ENCODE data around the gene RAD18.

RAD18 gene

GRCh38 chr3:8839607-8840325, 123.5 kb downstream of the RAD18 start:
- Histone ChIP-seq H3K27me3 (replicated peaks; ENCODE audit: control insufficient read depth, insufficient read depth, low read length, poor library complexity, severe bottlenecking) (no peaks in the 10 kb centered on the region), H3K36me3 (ENCODE audit: control insufficient read depth, insufficient read depth, low read length) (no peaks in the 10 kb centered on the region), H3K9me3 (ENCODE audit: control insufficient read depth, low read length) (no peaks in the 10 kb centered on the region), H3K4me3 (ENCODE audit: insufficient read depth, low read depth, low read length, poor library complexity, severe bottlenecking) (no peak overlapping the region), H3K4me1 (ENCODE audit: control insufficient read depth, insufficient read depth, low read length, poor library complexity, severe bottlenecking) (no peaks in the 10 kb centered on the region), H3K27ac (ENCODE audit: insufficient read depth, low read length, poor library complexity, severe bottlenecking) (no peak overlapping the region)
- no peak for DNase-seq

- Histone ChIP-seq H3K9me3 (ENCODE audit: control insufficient read depth, low read length) (no peaks in the 10 kb centered on the region), H3K4me3 (ENCODE audit: insufficient read depth, low read depth, low read length, poor library complexity, severe bottlenecking) (no peak overlapping the region), H3K27ac (ENCODE audit: insufficient read depth, low read length, poor library complexity, severe bottlenecking) (no peak overlapping the region), H3K36me3 (ENCODE audit: control insufficient read depth, insufficient read depth, low read length) (no peaks in the 10 kb centered on the region), H3K27me3 (replicated peaks; ENCODE audit: control insufficient read depth, insufficient read depth, low read length, poor library complexity, severe bottlenecking) (no peaks in the 10 kb centered on the region), H3K4me1 (ENCODE audit: control insufficient read depth, insufficient read depth, low read length, poor library complexity, severe bottlenecking) (no peaks in the 10 kb centered on the region)
- DNase-seq, result no peak
Observed at GRCh38 chr3:8838765-8839423, 124.4 kb downstream of the RAD18 start.

- Histone ChIP-seq H3K36me3 (ENCODE audit: control insufficient read depth, insufficient read depth, low read length) (no peaks in the 10 kb centered on the region), H3K27ac (ENCODE audit: insufficient read depth, low read length, poor library complexity, severe bottlenecking) (no peak overlapping the region), H3K4me3 (ENCODE audit: insufficient read depth, low read depth, low read length, poor library complexity, severe bottlenecking) (no peak overlapping the region), H3K4me1 (ENCODE audit: control insufficient read depth, insufficient read depth, low read length, poor library complexity, severe bottlenecking) (no peaks in the 10 kb centered on the region), H3K27me3 (replicated peaks; ENCODE audit: control insufficient read depth, insufficient read depth, low read length, poor library complexity, severe bottlenecking) (no peaks in the 10 kb centered on the region), H3K9me3 (ENCODE audit: control insufficient read depth, low read length) (no peaks in the 10 kb centered on the region)
- DNase-seq, result no peak
Observed at GRCh38 chr3:8838234-8838633, 125.0 kb downstream of the RAD18 start.

- Histone ChIP-seq H3K4me1 (ENCODE audit: control insufficient read depth, insufficient read depth, low read length, poor library complexity, severe bottlenecking) (no peaks in the 10 kb centered on the region), H3K36me3 (ENCODE audit: control insufficient read depth, insufficient read depth, low read length) (no peaks in the 10 kb centered on the region), H3K4me3 (ENCODE audit: insufficient read depth, low read depth, low read length, poor library complexity, severe bottlenecking) (no peak overlapping the region), H3K9me3 (ENCODE audit: control insufficient read depth, low read length) (no peaks in the 10 kb centered on the region), H3K27ac (ENCODE audit: insufficient read depth, low read length, poor library complexity, severe bottlenecking) (no peak overlapping the region), H3K27me3 (replicated peaks; ENCODE audit: control insufficient read depth, insufficient read depth, low read length, poor library complexity, severe bottlenecking) (no peaks in the 10 kb centered on the region)
- no peak for DNase-seq
Observed at GRCh38 chr3:8837162-8837561, 126.1 kb downstream of the RAD18 start.

GRCh38 chr3:8836096-8836495, 127.2 kb downstream of the RAD18 start:
- Histone ChIP-seq H3K4me1 (ENCODE audit: control insufficient read depth, insufficient read depth, low read length, poor library complexity, severe bottlenecking) (no peaks in the 10 kb centered on the region), H3K4me3 (ENCODE audit: insufficient read depth, low read depth, low read length, poor library complexity, severe bottlenecking) (no peak overlapping the region), H3K36me3 (ENCODE audit: control insufficient read depth, insufficient read depth, low read length) (no peaks in the 10 kb centered on the region), H3K27ac (ENCODE audit: insufficient read depth, low read length, poor library complexity, severe bottlenecking) (no peak overlapping the region), H3K27me3 (replicated peaks; ENCODE audit: control insufficient read depth, insufficient read depth, low read length, poor library complexity, severe bottlenecking) (no peaks in the 10 kb centered on the region), H3K9me3 (ENCODE audit: control insufficient read depth, low read length) (no peaks in the 10 kb centered on the region)
- no peak for DNase-seq

- no peaks in the 10 kb centered on the region for H3K36me3 ChIP-seq (ENCODE audit: control insufficient read depth, insufficient read depth, low read length)
- H3K27me3 ChIP-seq (replicated peaks; ENCODE audit: control insufficient read depth, insufficient read depth, low read length, poor library complexity, severe bottlenecking), result no peaks in the 10 kb centered on the region
- no peak for DNase-seq
- no peaks in the 10 kb centered on the region for H3K9me3 ChIP-seq (ENCODE audit: control insufficient read depth, low read length)
- H3K4me1 ChIP-seq (ENCODE audit: control insufficient read depth, insufficient read depth, low read length, poor library complexity, severe bottlenecking), result no peaks in the 10 kb centered on the region
- H3K4me3 ChIP-seq (ENCODE audit: insufficient read depth, low read depth, low read length, poor library complexity, severe bottlenecking), result no peak overlapping the region
- no peak overlapping the region for H3K27ac ChIP-seq (ENCODE audit: insufficient read depth, low read length, poor library complexity, severe bottlenecking)
Observed at GRCh38 chr3:8835385-8835784, 127.9 kb downstream of the RAD18 start.

- no peak for DNase-seq
- H3K4me3 ChIP-seq (ENCODE audit: insufficient read depth, low read depth, low read length, poor library complexity, severe bottlenecking), result no peak overlapping the region
- H3K4me1 ChIP-seq (ENCODE audit: control insufficient read depth, insufficient read depth, low read length, poor library complexity, severe bottlenecking), result no peaks in the 10 kb centered on the region
- H3K9me3 ChIP-seq (ENCODE audit: control insufficient read depth, low read length), result no peaks in the 10 kb centered on the region
- no peak overlapping the region for H3K27ac ChIP-seq (ENCODE audit: insufficient read depth, low read length, poor library complexity, severe bottlenecking)
- no peaks in the 10 kb centered on the region for H3K36me3 ChIP-seq (ENCODE audit: control insufficient read depth, insufficient read depth, low read length)
- no peaks in the 10 kb centered on the region for H3K27me3 ChIP-seq (replicated peaks; ENCODE audit: control insufficient read depth, insufficient read depth, low read length, poor library complexity, severe bottlenecking)
Observed at GRCh38 chr3:8834974-8835373, 128.3 kb downstream of the RAD18 start.

GRCh38 chr3:8827641-8828040, 135.6 kb downstream of the RAD18 start:
- Histone ChIP-seq H3K36me3 (ENCODE audit: control insufficient read depth, insufficient read depth, low read length) (no peaks in the 10 kb centered on the region), H3K27me3 (replicated peaks; ENCODE audit: control insufficient read depth, insufficient read depth, low read length, poor library complexity, severe bottlenecking) (no peaks in the 10 kb centered on the region), H3K9me3 (ENCODE audit: control insufficient read depth, low read length) (no peaks in the 10 kb centered on the region), H3K4me3 (ENCODE audit: insufficient read depth, low read depth, low read length, poor library complexity, severe bottlenecking) (no peak overlapping the region), H3K4me1 (ENCODE audit: control insufficient read depth, insufficient read depth, low read length, poor library complexity, severe bottlenecking) (no peaks in the 10 kb centered on the region), H3K27ac (ENCODE audit: insufficient read depth, low read length, poor library complexity, severe bottlenecking) (no peak overlapping the region)
- DNase-seq, result no peak

All from effector memory CD4-positive, alpha-beta T cell (primary cell).